T-helper 2 cell treated with Interferon-gamma antibody and Interleukin-4, amounts not matched to agents 100 ng/mL and 5 ng/mL, for 36 hours (primary cell): Measurements from ENCODE around the gene MIB2. TPM values are rescaled to one million over a fixed set of nuclear protein-coding genes. Genes with fewer than 3 reads are reported as not detected.
"Not testable (repeated sequence)": the region's sequence is repeated elsewhere in the genome, so short reads cannot be mapped to it uniquely, and the experiment has no call there.

Experiments
- intact Hi-C: fragments of 100-400 bp; cut with micrococcal nuclease; formaldehyde crosslinking; loops from one replicate; pipeline ENCODE4 v1.15.1; 2023
- total RNA-seq: library from RNA; stranded (reverse); gene quantifications from 2 replicates; pipeline ENCODE4 v1.2.3, GENCODE V29; 2022

MIB2 gene
- total RNA-seq, 1 donor from 2014 or later: 31.4 TPM

DNA sequence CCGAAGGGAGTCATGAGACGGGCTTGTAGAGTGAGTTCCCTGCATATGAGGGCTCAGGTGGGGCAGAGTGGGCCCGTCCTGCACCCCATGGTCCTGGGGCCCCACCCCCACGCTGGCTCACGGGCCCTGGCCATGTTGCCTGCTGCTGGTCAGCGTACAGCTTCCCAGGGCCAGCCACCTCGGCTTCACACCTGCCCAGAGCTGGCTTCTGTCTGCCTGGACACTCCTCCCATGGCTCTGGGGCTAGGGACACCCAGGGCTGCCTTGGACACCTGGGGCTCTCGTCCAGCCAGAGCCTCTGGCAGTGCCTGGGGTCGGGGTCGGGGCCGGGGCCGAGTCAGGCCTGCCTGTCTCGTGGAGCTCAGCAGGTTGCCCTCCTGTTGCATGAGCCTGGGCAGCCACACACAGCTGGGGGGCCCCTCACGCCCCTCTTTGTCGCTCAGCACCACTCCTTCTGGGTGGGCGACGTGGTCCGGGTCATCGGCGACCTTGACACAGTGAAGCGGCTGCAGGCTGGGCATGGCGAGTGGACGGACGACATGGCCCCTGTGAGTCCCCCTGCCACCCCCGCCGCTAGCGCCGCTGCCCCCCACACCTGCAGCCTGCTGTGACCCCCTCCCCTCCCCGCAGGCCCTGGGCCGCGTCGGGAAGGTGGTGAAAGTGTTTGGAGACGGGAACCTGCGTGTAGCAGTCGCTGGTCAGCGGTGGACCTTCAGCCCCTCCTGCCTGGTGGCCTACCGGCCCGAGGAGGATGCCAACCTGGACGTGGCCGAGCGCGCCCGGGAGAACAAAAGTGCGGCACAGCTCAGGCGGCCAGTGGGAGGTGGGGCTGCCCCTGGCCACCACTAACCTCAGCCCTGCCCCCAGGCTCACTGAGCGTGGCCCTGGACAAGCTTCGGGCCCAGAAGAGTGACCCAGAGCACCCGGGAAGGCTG is 11.2 kb downstream of the MIB2 start:
- intact Hi-C loops: no loop called here

DNA sequence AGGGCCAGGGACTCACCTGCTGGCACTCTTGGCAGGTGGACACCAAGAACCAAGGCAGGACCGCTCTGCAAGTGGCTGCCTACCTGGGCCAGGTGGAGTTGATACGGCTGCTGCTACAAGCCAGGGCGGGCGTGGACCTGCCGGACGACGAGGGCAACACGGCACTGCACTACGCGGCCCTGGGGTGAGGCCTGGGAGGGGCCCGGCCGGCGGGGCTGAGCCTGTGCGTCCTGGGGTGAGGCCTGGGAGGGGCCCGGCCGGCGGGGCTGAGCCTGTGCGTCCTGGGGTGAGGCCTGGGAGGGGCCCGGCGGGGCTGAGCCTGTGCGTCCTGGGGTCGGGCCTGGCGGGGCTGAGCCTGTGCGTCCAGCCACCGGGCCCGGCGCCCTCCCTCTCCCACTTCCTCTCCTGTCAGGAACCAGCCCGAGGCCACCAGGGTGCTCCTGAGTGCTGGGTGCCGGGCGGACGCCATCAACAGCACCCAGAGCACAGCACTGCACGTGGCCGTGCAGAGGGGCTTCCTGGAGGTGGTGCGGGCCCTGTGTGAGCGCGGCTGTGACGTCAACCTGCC is 12.0 kb downstream of the MIB2 start:
- intact Hi-C loops: no loop called here

DNA sequence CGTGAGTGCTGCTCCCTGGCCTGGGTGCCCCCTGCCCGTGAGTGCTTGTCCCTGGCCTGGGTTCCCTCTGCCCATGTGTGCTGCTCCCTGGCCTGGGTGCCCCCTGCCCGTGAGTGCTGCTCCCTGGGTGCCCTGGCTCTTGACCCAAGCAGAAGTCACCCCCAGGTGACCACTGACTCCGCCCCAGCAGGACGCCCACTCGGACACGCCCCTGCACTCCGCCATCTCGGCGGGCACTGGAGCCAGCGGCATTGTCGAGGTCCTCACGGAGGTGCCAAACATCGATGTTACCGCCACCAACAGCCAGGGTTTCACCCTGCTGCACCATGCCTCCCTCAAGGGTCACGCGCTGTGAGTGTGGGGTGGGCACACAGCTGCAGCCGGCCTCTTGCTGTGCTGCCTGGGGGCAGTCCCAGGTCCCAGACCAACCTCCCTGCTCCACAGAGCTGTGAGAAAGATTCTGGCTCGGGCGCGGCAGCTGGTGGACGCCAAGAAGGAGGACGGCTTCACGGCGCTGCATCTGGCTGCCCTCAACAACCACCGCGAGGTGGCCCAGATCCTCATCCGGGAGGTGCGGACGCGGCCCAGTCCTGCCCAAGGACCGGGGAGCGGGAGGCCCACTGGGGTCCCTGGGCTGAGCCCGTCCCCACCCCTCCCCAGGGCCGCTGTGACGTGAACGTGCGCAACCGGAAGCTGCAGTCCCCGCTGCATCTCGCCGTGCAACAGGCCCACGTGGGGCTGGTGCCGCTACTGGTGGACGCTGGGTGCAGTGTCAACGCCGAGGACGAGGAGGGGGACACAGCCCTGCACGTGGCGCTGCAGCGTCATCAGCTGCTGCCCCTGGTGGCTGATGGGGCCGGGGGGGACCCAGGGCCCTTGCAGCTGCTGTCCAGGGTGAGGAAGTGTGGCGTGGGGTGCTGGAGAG is 12.8 kb downstream of the MIB2 start:
- intact Hi-C loops: no loop called here

DNA sequence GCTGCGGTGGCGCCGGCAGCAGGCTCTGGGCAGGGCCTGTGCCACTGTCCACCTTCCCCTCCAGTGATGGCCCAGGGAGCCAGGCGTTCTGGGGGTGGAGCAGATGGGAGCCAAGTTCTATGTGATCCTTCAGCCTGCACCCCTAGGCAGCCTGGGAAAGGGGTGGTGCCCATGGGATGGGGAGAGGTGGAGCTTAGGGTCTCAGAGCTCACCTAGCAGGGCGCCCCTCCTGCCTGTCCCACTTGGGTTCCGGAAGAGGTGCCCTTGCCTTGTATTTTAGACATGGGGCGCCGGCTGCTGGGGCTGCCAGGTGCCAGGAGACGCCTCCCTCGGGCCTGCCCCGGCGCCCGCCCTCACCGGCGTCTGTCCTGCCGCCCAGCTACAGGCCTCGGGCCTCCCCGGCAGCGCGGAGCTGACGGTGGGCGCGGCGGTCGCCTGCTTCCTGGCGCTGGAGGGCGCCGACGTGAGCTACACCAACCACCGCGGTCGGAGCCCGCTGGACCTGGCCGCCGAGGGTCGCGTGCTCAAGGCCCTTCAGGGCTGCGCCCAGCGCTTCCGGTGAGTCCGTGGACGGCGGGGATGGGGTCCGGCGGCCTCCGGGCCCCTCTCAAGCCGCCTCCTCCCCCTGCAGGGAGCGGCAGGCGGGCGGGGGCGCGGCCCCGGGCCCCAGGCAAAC is 13.6 kb downstream of the MIB2 start:
- intact Hi-C loops: no loop called here

DNA sequence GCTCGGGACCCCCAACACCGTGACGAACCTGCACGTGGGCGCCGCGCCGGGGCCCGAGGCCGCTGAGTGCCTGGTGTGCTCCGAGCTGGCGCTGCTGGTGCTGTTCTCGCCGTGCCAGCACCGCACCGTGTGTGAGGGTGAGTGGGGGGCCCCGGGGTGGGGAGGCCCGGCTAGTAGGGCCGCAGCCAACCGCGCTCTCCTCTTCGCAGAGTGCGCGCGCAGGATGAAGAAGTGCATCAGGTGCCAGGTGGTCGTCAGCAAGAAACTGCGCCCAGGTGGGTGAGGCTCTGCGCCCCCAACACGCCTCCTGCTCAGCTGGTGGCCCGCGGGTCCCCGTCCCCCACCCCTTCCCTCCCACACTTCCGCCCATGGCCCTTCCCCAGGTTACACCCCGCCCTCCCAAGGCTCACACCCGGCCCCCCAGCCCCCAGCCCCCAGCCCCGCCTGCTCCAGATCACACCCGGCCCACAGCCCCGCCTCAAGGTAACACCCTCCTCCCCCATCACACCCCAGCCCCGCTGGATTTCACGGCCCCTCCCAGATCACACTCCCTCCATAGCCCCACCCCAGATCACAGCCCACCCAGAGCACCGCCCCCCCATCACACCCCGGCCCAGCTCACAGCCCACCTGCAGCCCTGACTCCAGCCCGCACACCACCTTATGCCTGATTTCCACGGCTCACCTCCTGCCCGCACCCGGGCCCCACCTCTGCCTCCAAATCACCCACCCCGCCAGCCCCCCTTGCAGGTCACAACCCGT is 14.3 kb downstream of the MIB2 start:
- intact Hi-C loops: loop anchor here (2.0 kb wide), 1 partner anchor 15 kb away; the partner anchor contains the start of gene MIB2

DNA sequence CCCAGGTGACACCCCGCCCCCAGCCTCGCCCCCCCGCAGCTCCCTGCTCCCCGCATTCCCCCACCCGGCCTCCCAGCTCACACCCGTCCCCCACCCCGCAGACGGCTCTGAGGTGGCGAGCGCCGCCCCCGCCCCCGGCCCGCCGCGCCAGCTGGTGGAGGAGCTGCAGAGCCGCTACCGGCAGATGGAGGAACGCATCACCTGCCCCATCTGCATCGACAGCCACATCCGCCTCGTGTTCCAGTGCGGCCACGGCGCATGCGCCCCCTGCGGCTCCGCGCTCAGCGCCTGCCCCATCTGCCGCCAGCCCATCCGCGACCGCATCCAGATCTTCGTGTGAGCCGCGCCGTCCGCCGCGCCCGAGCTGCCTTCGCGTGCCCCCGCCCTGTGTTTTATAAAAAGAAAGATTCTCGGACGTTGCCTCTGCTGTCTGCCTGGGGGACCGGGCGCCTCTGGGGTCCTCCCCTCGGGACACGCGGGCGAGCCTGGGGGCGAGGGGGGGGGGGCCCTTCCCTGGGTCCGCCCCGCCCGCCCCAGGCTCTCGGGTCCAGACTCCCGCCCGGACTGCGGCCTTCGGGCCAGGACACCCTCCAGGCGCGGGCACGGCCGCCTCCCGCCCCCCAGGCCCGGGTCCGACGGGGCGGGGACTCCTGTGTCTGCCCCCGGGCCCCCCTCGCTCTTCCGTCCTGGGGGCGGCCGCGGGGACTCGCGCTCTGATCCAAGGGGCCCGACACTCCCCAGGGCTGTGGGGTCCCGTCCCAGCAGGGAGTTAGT is 15.1 kb downstream of the MIB2 start:
- intact Hi-C loops: loop anchor here (2.0 kb wide), 1 partner anchor 16 kb away; the partner anchor contains the start of gene MIB2

DNA sequence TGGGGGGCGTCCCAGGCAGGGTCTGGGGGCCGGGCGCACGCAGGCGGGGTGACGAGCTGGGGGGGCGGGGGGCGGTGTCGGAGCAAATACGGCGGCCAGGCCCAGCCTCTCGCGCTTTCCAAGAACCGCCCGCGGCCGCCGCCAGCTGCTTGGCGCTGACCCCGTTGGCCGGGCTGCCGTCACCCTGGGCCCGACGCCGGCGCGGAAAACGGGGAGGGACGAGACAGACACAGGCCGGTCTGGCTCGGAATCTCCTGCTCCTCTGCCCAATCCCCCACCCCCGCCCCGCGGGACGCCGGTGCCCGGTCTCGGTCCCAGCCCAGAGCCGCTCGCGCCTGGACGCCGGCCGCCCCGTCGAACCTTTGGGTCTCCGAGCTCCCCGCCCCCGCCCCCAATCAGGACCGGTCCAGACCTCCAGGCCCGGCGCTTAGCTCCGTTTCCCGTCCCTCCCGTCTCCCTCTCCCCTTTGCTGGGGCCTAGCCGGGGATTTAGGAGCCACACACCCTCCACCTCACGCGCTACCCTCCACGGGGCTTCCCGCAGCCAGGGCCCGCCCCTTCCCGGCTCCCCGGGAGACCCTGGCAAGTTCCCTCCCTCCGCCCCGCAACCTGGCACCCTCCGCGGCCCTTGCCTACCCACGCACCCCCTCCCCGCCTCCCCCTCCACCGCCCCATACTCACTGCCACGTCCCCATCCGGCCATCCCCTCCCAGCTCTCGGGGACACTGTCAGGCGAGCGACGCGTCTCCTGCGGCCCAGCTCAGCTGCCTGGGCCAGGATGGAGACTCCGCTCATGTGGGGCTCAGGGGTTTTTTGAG is 15.9 kb downstream of the MIB2 start:
- intact Hi-C loops: loop anchor here (2.0 kb wide), 1 partner anchor 16 kb away; the partner anchor contains the start of gene MIB2

DNA sequence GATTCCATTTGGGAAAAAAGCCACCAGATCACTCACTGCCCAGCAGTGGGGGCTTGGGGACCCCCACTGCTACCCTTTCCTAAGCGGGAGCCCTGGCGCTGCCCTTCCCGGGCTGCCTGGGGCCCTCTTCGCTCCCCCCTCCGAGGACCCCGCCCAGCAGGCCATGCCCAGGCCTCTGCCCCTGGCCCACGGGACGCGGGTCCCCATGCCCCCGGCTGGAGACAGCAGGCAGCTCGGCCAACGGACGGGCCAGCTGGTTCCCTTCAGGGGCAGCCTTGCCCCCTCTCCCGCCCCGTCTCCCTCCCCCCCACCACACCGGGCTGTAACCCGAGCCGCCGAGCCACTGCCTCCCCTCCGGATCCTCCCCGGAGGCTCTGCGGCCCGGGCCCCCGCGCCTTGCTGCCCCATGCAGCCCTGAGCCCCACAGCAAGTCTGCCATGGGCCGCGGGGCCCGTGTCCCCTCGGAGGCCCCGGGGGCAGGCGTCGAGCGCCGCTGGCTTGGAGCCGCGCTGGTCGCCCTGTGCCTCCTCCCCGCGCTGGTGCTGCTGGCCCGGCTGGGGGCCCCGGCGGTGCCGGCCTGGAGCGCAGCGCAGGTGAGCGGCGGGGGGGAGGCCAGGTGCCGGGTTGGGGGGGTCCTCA is 16.6 kb downstream of the MIB2 start, which contains the start of gene MMP23B:
Gene MMP23B, plus strand, starts transcription at position 392 of the 639 bp plus-strand sequence. Its CDS starts 46 bp downstream, at position 438.
- intact Hi-C loops: loop anchor here (2.0 kb wide), 1 partner anchor 17 kb away; the partner anchor contains the start of gene MIB2

DNA sequence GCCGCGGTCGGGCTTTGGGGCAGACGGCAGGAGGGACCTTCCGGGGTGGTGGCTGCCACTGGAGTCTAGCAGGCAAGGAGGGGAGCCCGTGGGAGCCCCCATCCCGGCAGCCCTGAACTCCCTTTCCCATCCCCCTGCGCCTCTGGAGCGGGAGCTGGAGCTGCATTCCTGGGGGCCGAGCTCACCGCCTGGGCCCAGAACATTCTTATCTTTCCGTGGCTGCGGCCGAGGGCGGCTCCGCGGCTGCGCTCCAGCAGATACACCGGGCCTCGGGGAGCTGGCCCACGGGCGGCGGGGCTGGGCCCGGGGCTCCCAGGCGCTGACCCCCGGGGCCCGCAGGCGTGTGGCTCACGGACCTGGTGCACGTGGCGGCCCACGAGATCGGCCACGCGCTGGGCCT is 18.1 kb downstream of the MIB2 start:
- intact Hi-C loops: not testable (repeated sequence)

DNA sequence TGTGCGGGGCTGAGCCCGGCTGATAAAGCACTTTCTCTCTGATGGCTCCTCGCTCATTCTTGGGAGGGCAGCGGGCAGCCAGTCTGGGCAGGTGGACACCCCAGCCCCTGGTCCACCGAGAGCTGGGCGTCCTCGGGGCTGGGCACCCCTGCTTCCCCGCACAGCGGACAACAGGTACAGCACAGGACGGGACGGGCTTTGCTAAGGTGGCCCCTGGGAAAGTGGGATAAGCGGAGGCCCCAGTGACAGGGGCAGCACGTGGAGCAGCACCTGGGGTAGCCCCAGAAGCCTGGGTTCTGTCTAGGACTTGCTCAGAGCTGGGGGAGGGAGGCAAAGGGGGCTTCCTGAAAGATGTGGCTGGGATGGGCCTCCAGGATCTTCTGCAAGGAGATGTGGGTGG is 19.3 kb downstream of the MIB2 start:
- intact Hi-C loops: not testable (repeated sequence)

DNA sequence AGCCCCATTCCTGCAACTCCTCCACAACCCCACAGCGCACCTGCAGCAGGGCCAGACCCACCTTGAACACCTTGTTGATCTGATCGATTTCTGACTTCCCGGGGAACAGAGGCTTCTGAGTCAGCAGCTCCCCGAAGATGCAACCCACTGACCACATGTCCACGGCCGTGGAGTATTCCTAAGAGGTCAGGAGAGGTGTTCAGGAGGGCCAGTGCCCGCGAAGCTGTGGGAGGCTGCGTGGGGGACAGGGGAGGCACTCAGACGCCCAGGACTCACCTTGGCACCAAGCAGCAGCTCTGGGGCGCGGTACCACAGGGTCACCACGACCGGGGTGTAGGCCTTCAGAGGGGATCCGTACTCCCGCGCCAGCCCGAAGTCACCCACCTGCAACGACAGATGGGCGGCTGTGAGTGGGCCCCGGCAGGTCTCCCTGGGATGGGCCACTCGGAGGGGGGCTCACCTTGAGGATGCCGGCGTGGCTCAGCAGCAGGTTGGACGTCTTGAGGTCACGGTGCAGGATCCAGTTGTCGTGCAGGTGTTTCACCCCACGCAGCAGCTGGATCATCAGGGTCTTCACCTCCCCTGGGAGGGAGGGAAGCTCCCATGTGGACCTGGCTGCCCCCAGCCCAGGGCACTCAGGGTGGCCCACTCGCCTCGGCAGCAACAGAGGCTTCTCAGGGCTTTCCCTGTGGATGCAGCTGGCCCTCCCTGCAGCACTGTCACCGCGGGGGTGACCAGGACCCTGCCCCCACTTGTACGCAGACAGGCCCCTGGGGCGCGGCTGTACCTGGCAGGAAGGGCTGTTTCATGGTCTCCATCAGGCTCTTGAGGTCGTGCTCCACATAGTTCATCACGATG is 21.6 kb downstream of the MIB2 start:
- intact Hi-C loops: not testable (repeated sequence)

DNA sequence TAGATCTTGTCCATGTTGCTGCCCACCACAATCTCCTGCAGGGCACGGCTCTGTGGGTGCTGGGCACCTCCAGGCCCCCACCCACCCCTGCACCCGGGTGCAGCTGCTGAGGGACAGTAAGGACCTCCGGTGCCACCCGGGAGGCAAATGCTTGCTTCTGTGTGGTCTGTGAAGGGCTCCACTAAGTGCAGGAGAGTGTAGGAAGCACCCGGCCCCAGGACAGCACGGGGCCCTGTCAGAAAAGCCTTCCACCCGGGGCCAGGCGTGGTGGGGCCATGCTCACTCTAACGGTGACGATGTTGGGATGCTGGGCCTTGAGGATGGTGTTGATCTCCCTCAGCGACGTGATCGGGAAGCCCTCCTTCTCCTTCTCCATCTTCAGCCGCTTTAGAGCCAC is 22.2 kb downstream of the MIB2 start:
- intact Hi-C loops: not testable (repeated sequence)

DNA sequence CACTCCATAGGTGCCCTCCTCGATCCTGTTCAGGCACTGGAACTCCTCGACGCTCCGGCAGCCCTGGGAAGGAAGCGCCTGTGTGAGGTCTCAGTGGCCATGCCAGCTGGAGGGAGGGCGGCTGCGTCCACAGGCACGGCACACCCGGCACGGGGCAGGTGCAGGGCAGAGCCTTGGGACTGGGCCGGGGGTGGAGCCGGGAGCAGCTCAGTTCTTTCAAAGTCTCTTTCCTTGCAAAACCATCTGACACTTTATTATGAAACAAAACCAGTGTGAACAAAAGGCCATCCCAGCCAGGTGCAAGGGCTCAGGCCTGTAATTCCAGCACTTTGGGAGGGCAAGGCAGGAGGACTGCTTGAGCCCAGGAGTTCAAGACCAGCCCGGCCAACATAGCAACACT is 23.2 kb downstream of the MIB2 start:
- intact Hi-C loops: not testable (repeated sequence)

DNA sequence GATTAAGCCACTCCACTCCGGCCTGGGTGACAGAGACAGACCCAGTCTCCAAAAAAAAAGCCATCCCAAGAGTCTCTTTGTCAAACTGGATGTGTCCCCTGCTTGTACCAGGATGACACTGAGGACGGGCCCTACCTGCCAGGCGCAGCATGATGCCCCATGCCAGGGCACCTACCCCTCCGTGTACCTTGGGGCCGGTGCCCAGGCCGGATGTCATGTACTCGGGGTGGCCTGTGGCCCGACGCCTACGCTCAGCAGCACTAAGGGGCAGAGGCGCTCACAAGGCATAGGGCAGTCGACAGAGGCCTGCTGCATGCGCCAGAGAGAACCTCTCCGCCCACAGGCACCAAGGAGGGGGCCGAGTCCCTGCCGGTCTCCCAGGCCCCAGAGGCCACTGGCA is 24.1 kb downstream of the MIB2 start:
- intact Hi-C loops: not testable (repeated sequence)

DNA sequence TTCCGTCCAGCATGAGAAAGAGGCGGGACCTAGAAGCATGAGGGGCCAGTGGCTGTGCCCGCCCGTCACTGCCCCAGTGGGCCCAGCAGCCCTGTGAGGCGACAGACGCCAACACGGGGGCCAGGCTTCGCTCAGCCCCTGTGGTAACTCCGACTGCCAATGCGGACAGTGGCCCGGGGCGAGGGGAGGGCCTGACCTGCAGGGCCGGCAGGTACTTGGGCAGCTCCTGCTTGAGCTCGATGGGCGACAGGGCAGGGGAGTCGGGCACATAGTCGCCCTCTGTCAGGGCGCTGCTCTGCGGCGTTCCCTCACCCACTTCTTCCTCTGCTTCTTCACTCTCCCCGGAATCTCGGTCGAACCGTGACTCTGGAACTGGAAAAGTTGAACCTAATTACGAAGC is 24.8 kb downstream of the MIB2 start:
- intact Hi-C loops: not testable (repeated sequence)

DNA sequence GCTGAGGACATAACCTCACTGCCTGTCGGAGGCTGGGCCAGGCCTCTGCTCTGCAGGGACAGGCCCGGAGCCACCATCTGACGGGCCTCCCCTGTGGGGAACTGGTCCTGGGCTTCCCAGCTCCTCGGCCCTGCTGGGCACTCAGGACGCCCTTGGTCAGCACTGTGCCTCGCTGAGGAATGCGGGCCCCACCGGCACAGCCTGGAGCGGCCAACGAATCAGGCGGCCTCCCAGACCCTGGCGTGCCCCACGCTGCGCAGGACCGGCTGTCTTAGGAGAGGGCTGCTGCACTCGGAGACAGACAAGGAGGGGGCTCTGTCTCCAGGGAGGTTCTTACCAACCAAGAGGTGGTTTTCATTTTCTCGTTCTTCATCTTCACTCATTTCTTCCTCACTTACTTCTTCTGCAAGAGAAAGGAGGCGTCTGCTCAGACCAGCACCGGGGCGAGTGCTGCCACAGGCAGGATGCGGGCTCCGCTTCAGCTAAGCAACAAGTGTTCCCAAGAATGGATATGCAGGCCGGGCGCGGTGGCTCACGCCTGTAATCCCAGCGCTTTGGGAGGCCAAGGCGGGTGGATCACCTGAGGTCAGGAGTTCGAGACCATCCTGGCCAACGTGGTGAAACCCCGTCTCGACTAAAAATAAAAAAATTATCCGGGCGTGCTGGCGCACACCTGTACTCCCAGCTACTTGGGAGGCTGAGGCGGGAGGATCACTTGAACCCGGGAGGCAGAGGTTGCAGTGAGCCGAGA is 25.6 kb downstream of the MIB2 start:
- intact Hi-C loops: not testable (repeated sequence)
